Spleen (tissue), 7 donors: Measurements from ENCODE around the gene RENBP.

Experiments used
- POLR2A ChIP-seq, 3 donors: fragments of 450-650 bp; IDR thresholded peaks; one replicate each; pipeline ENCODE4 v1.5.1; 2017; ENCODE audit warnings: antibody characterized with exemption in 3 of 3, mild to moderate bottlenecking in 1 of 3
- POLR2AphosphoS5 ChIP-seq, 3 donors: sonication (generic); formaldehyde crosslinking; IDR thresholded peaks; one replicate each; pipeline ENCODE4 v1.5.1; 2017; ENCODE audit warnings: antibody characterized with exemption in 3 of 3
- TF ChIP-seq, protein P1 (sequence below), 11 experiments: fragments of 200-600 bp in 7 of 11; fragments of 450-650 bp in 4 of 11; sonication (generic) in 4 of 11; IDR thresholded peaks in 8 of 11; conservative IDR thresholded peaks in 3 of 11; 1 replicate in 7 of 11; 2 replicates in 4 of 11; pipeline versions ENCODE4 v1.4.0 to v1.8.0; 2016 to 2021; ENCODE audit warnings: antibody characterized with exemption in 11 of 11, inconsistent platforms in 4 of 11, mild to moderate bottlenecking in 1 of 11
- donor health status: DM: no; HTN: no; CAD: no; lungs with moderate emphysema.
- donor health status: DM: no; HTN: no; CAD: no.
- donor health status: DM: no; HTN: no; CAD: no.

DNA sequence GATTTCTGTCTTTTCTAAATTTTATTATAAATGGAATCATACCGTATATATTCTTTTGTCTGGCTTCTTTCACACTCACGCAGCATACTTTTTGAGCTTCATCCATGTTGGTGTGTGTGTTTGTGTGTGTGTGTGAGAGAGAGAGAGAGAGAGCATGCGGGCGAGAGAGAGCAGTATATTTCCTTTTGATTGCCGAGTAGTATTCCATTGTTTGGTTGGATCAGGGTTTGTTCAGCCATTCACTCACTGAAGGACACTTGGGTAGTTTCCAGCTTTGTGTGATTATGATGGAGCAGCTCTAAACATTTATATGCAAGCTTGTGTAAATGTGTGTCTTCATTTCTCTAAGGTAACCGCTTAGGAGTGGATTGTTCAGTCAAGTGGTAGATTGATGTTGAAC is 55.3 kb downstream of the RENBP start:
- TF ChIP-seq POLR2AphosphoS5 (IDR thresholded peaks at IDR 0.05) (no peak), POLR2A (IDR thresholded peaks at IDR 0.05) (no peak)
- TF ChIP-seq, protein P1, sequence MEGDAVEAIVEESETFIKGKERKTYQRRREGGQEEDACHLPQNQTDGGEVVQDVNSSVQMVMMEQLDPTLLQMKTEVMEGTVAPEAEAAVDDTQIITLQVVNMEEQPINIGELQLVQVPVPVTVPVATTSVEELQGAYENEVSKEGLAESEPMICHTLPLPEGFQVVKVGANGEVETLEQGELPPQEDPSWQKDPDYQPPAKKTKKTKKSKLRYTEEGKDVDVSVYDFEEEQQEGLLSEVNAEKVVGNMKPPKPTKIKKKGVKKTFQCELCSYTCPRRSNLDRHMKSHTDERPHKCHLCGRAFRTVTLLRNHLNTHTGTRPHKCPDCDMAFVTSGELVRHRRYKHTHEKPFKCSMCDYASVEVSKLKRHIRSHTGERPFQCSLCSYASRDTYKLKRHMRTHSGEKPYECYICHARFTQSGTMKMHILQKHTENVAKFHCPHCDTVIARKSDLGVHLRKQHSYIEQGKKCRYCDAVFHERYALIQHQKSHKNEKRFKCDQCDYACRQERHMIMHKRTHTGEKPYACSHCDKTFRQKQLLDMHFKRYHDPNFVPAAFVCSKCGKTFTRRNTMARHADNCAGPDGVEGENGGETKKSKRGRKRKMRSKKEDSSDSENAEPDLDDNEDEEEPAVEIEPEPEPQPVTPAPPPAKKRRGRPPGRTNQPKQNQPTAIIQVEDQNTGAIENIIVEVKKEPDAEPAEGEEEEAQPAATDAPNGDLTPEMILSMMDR (IDR thresholded peaks at IDR 0.05 in 8 of 11, conservative IDR thresholded peaks at IDR 0.05 in 3 of 11): no peak
